ENCODE results near the gene IQCE.
"Not testable (repeated sequence)": the region's sequence is repeated elsewhere in the genome, so short reads cannot be mapped to it uniquely, and the experiment has no call there.

IQCE gene

GRCh38 chr7:2520761-2521290 lies 38.0 kb upstream of the IQCE start:
- no peak for DNase-seq (ENCODE audit: low read depth, low spot score)

GRCh38 chr7:2521341-2521745 lies 37.4 kb upstream of the IQCE start:
- no peak for DNase-seq (ENCODE audit: low read depth, low spot score)

- DNase-seq (ENCODE audit: low read depth, low spot score): no peak
Measured at GRCh38 chr7:2521952-2522591, 36.7 kb upstream of the IQCE start.

- DNase-seq (ENCODE audit: low read depth, low spot score): no peak
Measured at GRCh38 chr7:2522780-2523433, 35.9 kb upstream of the IQCE start.

DNA sequence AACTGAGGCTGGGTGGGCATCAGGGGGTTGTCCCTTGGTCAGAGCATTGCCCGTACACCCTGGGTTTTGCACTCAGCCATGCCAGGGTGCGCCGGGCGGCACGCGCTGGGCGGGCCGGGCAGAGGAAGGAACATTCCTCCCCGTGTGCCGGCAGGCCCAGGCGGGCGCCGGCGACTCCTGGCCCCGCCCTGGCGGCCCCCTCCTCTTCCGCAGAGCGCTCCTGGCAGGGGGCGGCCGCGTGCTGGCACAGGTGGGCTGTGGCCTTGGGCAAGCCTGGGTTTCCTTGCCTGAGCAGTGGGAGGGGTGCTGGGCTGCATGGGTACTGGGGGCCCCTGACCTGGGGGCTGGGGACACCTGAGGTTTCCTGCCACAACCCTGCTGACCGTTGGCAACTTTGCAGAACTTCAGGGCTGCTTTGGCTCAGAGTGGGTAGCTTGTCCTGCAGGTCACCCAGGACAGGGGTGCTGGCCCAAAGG lies 35.3 kb upstream of the IQCE start:
- no peak for DNase-seq (ENCODE audit: low read depth, low spot score)

- no peak for DNase-seq (ENCODE audit: low read depth, low spot score)
Measured at GRCh38 chr7:2523941-2524807, 34.6 kb upstream of the IQCE start.

DNA sequence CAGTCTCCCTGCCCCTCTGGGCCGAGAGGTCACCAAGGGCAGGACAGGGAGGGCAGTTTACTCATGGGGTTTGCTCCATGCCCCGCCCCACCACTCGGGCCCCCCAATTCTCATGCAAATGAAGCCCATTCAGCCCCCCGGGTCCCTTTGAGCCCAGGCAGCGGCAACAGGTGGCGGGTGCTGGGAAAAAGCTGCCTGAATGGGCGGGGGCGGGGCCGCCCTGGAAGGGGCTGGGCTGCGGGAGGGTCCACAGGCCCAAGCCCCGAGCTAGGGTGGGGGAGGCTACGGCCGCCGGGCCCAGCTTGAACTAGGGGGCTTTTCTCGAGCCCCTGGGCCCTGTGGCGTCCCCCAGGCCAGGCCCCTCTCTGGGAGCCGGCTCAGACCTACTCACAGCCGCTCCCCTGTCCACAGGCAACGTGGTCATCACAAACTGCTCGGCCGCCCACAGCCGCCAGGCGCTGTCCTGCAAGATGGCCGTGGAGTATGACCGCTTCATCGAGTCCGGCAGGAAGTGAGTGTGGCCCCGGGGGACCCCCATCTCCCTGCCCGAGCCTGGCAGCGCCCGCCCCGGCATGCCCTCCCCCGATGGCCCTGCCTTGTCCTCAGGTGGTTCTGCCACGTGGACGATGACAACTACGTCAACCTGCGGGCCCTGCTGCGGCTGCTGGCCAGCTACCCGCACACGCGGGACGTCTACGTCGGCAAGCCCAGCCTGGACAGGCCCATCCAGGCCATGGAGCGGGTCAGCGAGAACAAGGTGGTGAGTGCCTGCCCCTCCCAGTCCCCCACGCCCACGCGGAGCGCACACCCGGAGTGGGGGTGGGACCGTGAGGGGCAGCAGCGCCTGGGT lies 33.7 kb upstream of the IQCE start:
- DNase-seq (ENCODE audit: low read depth, low spot score): no peak

- DNase-seq (ENCODE audit: low read depth, low spot score): no peak
Measured at GRCh38 chr7:2525658-2526630, 32.8 kb upstream of the IQCE start.

DNA sequence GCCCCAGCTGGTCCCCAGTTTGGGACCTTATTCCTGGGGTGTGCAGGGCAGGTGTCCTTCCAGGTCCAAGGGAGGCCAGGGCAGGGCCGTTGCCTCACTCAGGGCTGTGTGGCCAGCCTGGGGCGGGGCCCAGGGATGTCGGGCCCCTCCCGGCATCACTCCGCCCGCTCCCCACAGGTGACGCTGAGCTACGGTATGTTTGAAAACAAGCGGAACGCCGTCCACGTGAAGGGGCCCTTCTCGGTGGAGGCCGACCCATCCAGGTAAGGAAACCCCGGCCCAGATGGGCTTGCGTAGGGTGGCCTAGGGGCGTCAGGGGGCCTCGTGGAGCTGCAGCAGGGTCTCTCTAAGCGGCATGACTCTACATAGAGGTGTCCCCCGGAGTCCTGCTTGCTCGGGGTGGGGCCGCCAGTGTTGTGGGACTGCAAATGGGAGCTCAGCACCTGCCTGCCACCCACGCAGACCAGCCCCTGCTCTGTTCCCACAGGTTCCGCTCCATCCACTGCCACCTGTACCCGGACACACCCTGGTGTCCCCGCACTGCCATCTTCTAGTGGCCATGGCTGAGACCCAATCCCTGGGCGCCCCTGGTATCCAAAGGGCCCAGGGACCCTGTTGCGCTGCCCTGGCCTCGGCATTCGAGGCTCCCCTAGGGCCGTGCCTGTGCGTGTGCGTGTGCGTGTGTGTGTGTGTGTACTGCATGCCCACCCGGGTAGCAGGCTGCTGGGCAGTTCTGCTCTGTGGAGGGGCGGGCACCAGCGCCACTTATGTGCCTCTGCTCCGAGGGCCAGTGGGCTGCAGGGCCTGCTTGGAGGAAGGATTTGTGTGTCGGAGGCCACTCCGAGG lies 31.9 kb upstream of the IQCE start:
- no peak for DNase-seq (ENCODE audit: low read depth, low spot score)

GRCh38 chr7:2527505-2528467 lies 31.0 kb upstream of the IQCE start:
- DNase-seq (ENCODE audit: low read depth, low spot score): no peak

- DNase-seq (ENCODE audit: low read depth, low spot score): no peak
Measured at GRCh38 chr7:2528481-2529095, 30.2 kb upstream of the IQCE start.

DNA sequence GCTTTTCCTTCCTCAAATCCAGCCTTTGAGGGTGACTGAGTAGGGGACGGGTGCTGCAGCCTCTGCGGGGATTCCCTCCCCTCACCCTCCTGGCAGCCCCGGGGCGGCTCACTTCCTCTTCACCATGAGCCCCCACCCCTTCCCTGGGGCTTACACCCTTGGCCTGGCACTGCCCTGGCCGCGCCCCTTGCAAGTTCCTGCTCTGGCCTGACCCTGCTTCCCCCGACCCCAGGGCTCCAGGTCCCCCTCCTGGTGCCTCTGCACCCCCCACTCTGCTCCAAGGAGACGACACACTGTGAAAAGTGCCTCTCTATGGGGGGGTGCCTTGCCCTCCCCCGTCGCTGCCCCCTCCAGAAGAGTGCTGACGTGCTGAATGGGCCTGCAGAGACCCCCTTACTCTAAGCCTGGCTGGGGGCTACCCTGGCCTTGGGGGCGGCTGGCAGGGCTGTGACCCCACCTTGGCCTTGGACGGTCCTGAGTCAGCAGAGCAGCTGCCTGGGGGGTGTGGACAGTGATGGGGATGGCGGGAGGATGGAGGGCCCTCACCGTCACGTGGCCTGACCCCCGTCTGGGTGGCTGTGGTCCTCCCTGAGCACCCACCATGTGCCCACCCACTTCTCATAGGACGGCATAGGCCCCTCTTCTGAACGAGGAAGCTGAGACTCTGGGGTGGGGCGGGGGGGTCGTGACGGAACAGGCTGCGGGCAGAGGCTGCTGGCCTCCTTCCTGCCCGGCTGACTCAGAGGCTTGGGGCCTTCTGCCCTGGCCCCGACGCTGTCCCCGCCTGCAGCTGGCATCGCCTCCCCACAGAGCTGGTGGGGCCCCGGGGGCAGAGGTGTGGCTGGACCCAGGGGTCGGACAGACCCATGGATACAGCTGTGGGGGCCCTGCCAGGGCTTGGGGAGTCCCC lies 29.4 kb upstream of the IQCE start:
- DNase-seq (ENCODE audit: low read depth, low spot score): no peak

DNA sequence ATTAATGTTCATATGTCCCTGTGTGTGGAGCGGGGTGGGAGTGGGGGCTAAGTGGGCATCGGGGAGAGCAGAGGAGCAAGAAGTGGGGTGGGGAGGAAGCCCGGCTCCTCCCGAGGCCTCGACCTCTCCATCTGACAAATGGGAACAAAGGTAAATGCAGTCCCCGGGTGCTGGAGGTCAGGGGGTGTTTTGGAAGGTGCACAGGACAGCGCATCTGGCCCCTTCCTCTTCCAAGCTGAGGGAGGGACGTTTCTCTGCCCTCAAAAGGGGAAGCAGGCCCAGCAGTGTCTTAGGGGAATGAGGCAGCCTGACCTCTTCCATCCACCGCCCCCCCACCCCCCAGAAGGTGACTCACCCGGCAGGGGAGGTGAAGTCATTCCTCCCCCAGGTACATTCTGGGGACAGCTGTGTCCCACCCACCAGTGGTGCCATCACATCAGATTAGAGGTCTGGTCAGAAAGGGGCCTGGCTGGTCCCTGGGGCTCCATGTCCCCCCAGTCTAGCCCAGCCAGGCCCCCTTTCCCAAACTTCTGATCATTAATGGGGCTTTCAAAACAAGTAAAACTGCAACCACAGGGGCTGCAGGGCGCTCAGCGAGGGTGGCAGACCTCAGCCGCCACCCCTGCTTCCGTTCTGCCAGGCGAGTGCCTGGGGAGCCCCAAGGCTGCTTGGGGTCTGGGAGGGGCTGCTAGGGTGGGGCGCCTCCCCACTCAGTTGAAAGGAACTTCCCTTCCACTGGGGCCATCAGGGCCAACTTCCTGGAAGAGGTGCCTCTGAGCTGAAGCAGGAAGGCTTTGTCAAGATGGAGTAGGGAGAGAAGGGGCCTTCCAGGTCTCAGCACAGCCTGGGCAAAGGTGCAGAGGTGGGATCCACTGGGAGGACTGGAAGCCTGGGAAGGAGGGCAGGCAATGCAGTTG lies 28.4 kb upstream of the IQCE start:
- no peak for DNase-seq (ENCODE audit: low read depth, low spot score)

- not testable (repeated sequence) for DNase-seq (ENCODE audit: low read depth, low spot score)
Measured at GRCh38 chr7:2530994-2531795, 27.6 kb upstream of the IQCE start.

GRCh38 chr7:2531796-2532110 lies 27.0 kb upstream of the IQCE start:
- not testable (repeated sequence) for DNase-seq (ENCODE audit: low read depth, low spot score)
